SK-N-SH (cell line): ENCODE measurements around the gene CLASP1. TPM values are rescaled to one million over a fixed set of nuclear protein-coding genes. Genes with fewer than 3 reads are reported as not detected.
A peak's percentile ranks its signal among the peaks of the same experiment; 100 is the strongest.

ENCODE experiments used
- CTCF ChIA-PET: fragments of 300-600, 350-600 bp; formaldehyde crosslinking; extraction: SDS; loops from one replicate; lab custom pipeline; 2021; lab: Yijun Ruan, JAX
- POLR2A ChIA-PET: fragments of 350-600 bp; sonication (Branson Sonifier 250); formaldehyde crosslinking; extraction: SDS; loops from one replicate; lab custom pipeline; 2020; ENCODE audit warnings: antibody characterized with exemption, inconsistent platforms; lab: Yijun Ruan, JAX
- DNase-seq: peaks from one replicate; pipeline ENCODE4 v3.0.0; 2012
- H2AFZ ChIP-seq: fragments of 200-600 bp; sonication (generic); 2 replicates; pipeline ENCODE4 v1.8.1; 2016; ENCODE audit warnings: antibody characterized with exemption, mild to moderate bottlenecking, low read depth
- H3F3A ChIP-seq: fragments of 200-600 bp; sonication (generic); replicated peaks from 2 replicates; pipeline ENCODE3; 2016; ENCODE audit warnings: antibody characterized with exemption, mild to moderate bottlenecking; ENCODE audit not compliant: insufficient read depth
- H3K27ac ChIP-seq, 2 experiments: fragments of 200-500 bp in 1 of 2; fragments of 200-600 bp in 1 of 2; sonication (Bioruptor generic) in 1 of 2; sonication (generic), shearing (Covaris generic) in 1 of 2; 2 replicates each; pipeline versions ENCODE4 v1.5.1 to v1.6.1; 2014 to 2016; ENCODE audit warnings: low read depth in 2 of 2, inconsistent platforms in 1 of 2, low read length in 1 of 2, mild to moderate bottlenecking in 1 of 2, mixed read lengths in 1 of 2
- H3K27me3 ChIP-seq: fragments of 200-600 bp; sonication (generic), shearing (Covaris generic); 2 replicates; pipeline ENCODE4 v1.6.1; 2016; ENCODE audit warnings: mixed run types; ENCODE audit not compliant: insufficient read depth
- H3K36me3 ChIP-seq, 2 experiments: fragments of 200-500 bp in 1 of 2; fragments of 200-600 bp in 1 of 2; sonication (Bioruptor generic) in 1 of 2; sonication (generic) in 1 of 2; replicated peaks in 1 of 2; 2 replicates each; pipeline versions ENCODE3 to v1.5.1; 2014 to 2016; ENCODE audit warnings: low read length in 1 of 2, mild to moderate bottlenecking in 1 of 2; ENCODE audit not compliant: insufficient read depth in 2 of 2, control insufficient read depth in 1 of 2
- H3K4me1 ChIP-seq, 2 experiments: fragments of 200-500 bp in 1 of 2; fragments of 200-600 bp in 1 of 2; sonication (Bioruptor generic) in 1 of 2; sonication (generic), shearing (Covaris generic) in 1 of 2; 2 replicates each; pipeline versions ENCODE4 v1.5.1 to v1.6.1; 2014 to 2016; ENCODE audit warnings: low read depth in 1 of 2, low read length in 1 of 2, mixed run types in 1 of 2; ENCODE audit not compliant: insufficient read depth in 2 of 2, control insufficient read depth in 1 of 2
- H3K4me2 ChIP-seq: fragments of 200-600 bp; sonication (generic), shearing (Covaris generic); 2 replicates; pipeline ENCODE4 v1.6.1; 2017; ENCODE audit warnings: mixed run types
- H3K4me3 ChIP-seq, 2 experiments: fragments of 200-500 bp in 1 of 2; fragments of 200-600 bp in 1 of 2; sonication (Bioruptor generic) in 1 of 2; sonication (generic), shearing (Covaris generic) in 1 of 2; 2 replicates each; pipeline versions ENCODE4 v1.5.1 to v1.8.1; 2014 to 2016; ENCODE audit warnings: low read depth in 2 of 2, inconsistent platforms in 1 of 2, low read length in 1 of 2, mild to moderate bottlenecking in 1 of 2, mixed read lengths in 1 of 2, moderate library complexity in 1 of 2
- H3K79me2 ChIP-seq: fragments of 200-600 bp; sonication (generic); 2 replicates; pipeline ENCODE4 v1.8.1; 2017; ENCODE audit warnings: mild to moderate bottlenecking; ENCODE audit not compliant: insufficient read depth
- H3K9ac ChIP-seq: fragments of 200-600 bp; sonication (generic); 2 replicates; pipeline ENCODE4 v1.6.1; 2017; ENCODE audit warnings: mixed run types
- H3K9me2 ChIP-seq: fragments of 200-600 bp; sonication (generic); 2 replicates; pipeline ENCODE4 v1.6.1; 2017; ENCODE audit warnings: mixed run types
- H3K9me3 ChIP-seq: fragments of 200-600 bp; sonication (generic); 2 replicates; pipeline ENCODE4 v1.6.1; 2017; ENCODE audit warnings: mixed run types, mild to moderate bottlenecking, moderate library complexity
- H4K20me1 ChIP-seq: fragments of 200-600 bp; sonication (generic); 2 replicates; pipeline ENCODE4 v1.6.1; 2017; ENCODE audit warnings: mild to moderate bottlenecking, mixed run types; ENCODE audit not compliant: insufficient read depth
- ELF1 ChIP-seq: IDR thresholded peaks from 2 replicates; pipeline ENCODE4 v1.4.0; 2012
- EZH2phosphoT487 ChIP-seq: fragments of 200-600 bp; sonication (generic); IDR thresholded peaks from 2 replicates; pipeline ENCODE4 v1.6.1; 2017; ENCODE audit warnings: low read depth, mixed run types, mild to moderate bottlenecking, antibody characterized with exemption, moderate library complexity, borderline replicate concordance
- FOSL2 ChIP-seq: IDR thresholded peaks from 2 replicates; pipeline ENCODE4 v1.4.0; 2012; ENCODE audit warnings: low read depth, mild to moderate bottlenecking, moderate library complexity, borderline replicate concordance
- GABPA ChIP-seq: IDR thresholded peaks from 2 replicates; pipeline ENCODE4 v1.4.0; 2012; ENCODE audit warnings: low read depth, mild to moderate bottlenecking
- GATA2 ChIP-seq: sonication (generic); formaldehyde crosslinking; IDR thresholded peaks from 2 replicates; pipeline ENCODE4 v1.5.0; 2020; ENCODE audit warnings: mild to moderate bottlenecking, missing genetic modification reagents
- JUND ChIP-seq: IDR thresholded peaks from 2 replicates; pipeline ENCODE4 v1.4.0; 2012
- MXI1 ChIP-seq: IDR thresholded peaks from 2 replicates; pipeline ENCODE4 v1.6.1; 2012; ENCODE audit warnings: mild to moderate bottlenecking, low read depth, low read length, improper control_type of control experiment
- NFIC ChIP-seq: IDR thresholded peaks from 2 replicates; pipeline ENCODE4 v1.4.0; 2012; ENCODE audit warnings: borderline replicate concordance
- POLR2AphosphoS5 ChIP-seq: IDR thresholded peaks from 2 replicates; pipeline ENCODE4 v1.6.1; 2012; ENCODE audit warnings: low read depth, low read length
- RAD21 ChIP-seq: IDR thresholded peaks from 2 replicates; pipeline ENCODE4 v1.6.1; 2012; ENCODE audit warnings: mild to moderate bottlenecking, low read length
- RXRA ChIP-seq: IDR thresholded peaks from 2 replicates; pipeline ENCODE4 v1.4.0; 2012; ENCODE audit warnings: low read depth, mild to moderate bottlenecking, borderline replicate concordance
- SIN3A ChIP-seq: IDR thresholded peaks from 2 replicates; pipeline ENCODE4 v1.6.1; 2012; ENCODE audit warnings: low read depth, mild to moderate bottlenecking, low read length, moderate library complexity, borderline replicate concordance
- TCF12 ChIP-seq: IDR thresholded peaks from 2 replicates; pipeline ENCODE4 v1.4.0; 2012
- USF1 ChIP-seq: IDR thresholded peaks from 2 replicates; pipeline ENCODE4 v1.4.0; 2012; ENCODE audit warnings: low read depth, borderline replicate concordance
- YY1 ChIP-seq: IDR thresholded peaks from 2 replicates; pipeline ENCODE4 v1.4.0; 2012; ENCODE audit warnings: low read depth, mild to moderate bottlenecking
- WGBS: methylation state at CpG from one replicate; pipeline ENCODE4 v1.1.6; 2017; ENCODE audit warnings: low lambda C conversion rate; 5-methylcytosine and 5-hydroxymethylcytosine counted together
- polyA plus RNA-seq, 3 experiments: library from polyadenylated mRNA; depleted of rRNA; stranded (reverse); fragments of >200 nt; gene quantifications; 2 replicates each; pipeline ENCODE4 v1.2.3, GENCODE V29; 2012
- TF ChIP-seq, protein P1 (sequence below): fragments of 150-350 bp; IDR thresholded peaks from 2 replicates; pipeline ENCODE4 v1.6.1; 2016; ENCODE audit warnings: mild to moderate bottlenecking, low read depth, low read length
- TF ChIP-seq, protein P2 (sequence below): fragments of 150-350 bp; IDR thresholded peaks from 2 replicates; pipeline ENCODE4 v1.6.1; 2017; ENCODE audit warnings: antibody characterized with exemption, low read length, low read depth, borderline replicate concordance

Gene CLASP1
- polyA plus RNA-seq, 1 of the 3 experiments (the other 2 are of a cell fraction) = 4.9 TPM

DNA sequence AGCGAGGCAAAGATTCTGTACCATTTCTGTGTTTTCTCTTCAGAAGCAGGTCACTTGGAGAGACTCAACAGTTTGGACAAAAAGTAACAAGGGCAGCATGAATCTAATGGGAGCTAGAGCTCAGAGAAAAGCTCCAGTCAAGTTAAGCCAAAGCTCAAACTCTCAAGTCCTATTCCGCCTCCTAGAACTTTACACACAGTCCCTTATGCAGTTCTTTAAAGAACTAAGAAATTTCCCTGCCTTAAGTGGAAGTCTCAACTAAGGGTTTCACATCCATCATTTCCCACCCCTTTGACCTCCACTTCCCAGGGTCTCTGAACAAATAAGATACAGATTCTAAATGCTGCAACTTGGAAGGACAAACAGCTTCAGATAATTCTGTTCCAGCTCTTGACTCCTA, 239.9 kb downstream of the CLASP1 start:
- POLR2A ChIA-PET = no interaction called here
- no peak for TF ChIP-seq POLR2AphosphoS5
- TF ChIP-seq RAD21 = no peak
- no peak for TF ChIP-seq RXRA
- TF ChIP-seq, protein P1, sequence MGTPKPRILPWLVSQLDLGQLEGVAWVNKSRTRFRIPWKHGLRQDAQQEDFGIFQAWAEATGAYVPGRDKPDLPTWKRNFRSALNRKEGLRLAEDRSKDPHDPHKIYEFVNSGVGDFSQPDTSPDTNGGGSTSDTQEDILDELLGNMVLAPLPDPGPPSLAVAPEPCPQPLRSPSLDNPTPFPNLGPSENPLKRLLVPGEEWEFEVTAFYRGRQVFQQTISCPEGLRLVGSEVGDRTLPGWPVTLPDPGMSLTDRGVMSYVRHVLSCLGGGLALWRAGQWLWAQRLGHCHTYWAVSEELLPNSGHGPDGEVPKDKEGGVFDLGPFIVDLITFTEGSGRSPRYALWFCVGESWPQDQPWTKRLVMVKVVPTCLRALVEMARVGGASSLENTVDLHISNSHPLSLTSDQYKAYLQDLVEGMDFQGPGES = no peak
- TF ChIP-seq GABPA = no peak
- no peak for TF ChIP-seq SIN3A
- no peak for TF ChIP-seq ELF1
- no peak for TF ChIP-seq FOSL2
- no peak for TF ChIP-seq NFIC
- no peak for TF ChIP-seq MXI1
- TF ChIP-seq, protein P2, sequence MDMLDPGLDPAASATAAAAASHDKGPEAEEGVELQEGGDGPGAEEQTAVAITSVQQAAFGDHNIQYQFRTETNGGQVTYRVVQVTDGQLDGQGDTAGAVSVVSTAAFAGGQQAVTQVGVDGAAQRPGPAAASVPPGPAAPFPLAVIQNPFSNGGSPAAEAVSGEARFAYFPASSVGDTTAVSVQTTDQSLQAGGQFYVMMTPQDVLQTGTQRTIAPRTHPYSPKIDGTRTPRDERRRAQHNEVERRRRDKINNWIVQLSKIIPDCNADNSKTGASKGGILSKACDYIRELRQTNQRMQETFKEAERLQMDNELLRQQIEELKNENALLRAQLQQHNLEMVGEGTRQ = no peak
- TF ChIP-seq TCF12 = no peak
- no peak for TF ChIP-seq USF1
- TF ChIP-seq JUND = no peak
- no peak for TF ChIP-seq YY1
- no peak for TF ChIP-seq GATA2 (CRISPR knock-in tag)
- no peak overlapping the region for H3K4me3 ChIP-seq
- H3K36me3 ChIP-seq = peaks cover 30 to 58% of the 10 kb centered on the region in 2 experiments
- H3K4me2 ChIP-seq = no peak overlapping the region
- no peaks in the 10 kb centered on the region for H3K9me3 ChIP-seq
- CTCF ChIA-PET = interaction anchor here (0.9 to 1.7 kb wide), 2 partner anchors 121 to 332 kb away, joined by 3 to 6 read pairs; partner anchors contain the start of gene RNU4ATAC
- no peaks in the 10 kb centered on the region for H3K27me3 ChIP-seq
- WGBS = 92% methylated on average over 2 of the region's 2 CpGs
- no peak overlapping the region for H3K9ac ChIP-seq
- H3K27ac ChIP-seq = no peak overlapping the region
- no peak for DNase-seq
- H3K4me1 ChIP-seq = peaks cover 0 to 5% of the 10 kb centered on the region in 2 experiments; a peak in 2 of 4 replicates
- no peaks in the 10 kb centered on the region for H3F3A ChIP-seq
- H4K20me1 ChIP-seq = no peaks in the 10 kb centered on the region
- H3K79me2 ChIP-seq = no peaks in the 10 kb centered on the region
- H2AFZ ChIP-seq = no peak overlapping the region
- H3K9me2 ChIP-seq = no peaks in the 10 kb centered on the region

DNA sequence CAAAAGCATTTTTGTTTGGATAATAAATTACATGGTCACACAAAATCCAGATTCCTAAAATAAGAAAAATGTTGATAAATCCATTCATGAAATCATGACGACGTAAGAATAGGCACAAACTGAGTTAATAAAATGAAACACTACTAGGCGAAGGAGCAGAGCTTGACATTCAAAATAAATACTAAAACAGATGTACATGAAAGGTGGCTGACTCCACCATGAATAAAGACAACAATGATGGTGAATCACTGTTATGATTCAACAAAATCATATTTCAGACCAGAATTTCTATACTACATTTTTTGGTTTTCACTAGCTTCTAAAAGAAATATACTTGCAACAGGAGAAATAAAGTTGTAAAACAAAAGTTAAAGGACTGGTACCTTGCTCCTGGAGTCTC, 240.6 kb downstream of the CLASP1 start:
- Histone ChIP-seq H3K4me2 (no peak overlapping the region), H3K9ac (no peak overlapping the region), H3K36me3 (peaks cover 30 to 57% of the 10 kb centered on the region in 2 experiments), H3K27me3 (no peaks in the 10 kb centered on the region), H4K20me1 (no peaks in the 10 kb centered on the region), H3K79me2 (no peaks in the 10 kb centered on the region), H3K4me3 (no peak overlapping the region), H3K9me2 (no peaks in the 10 kb centered on the region), H3K9me3 (no peaks in the 10 kb centered on the region), H3F3A (no peaks in the 10 kb centered on the region), H3K27ac (0 out of 4 replicates have a peak overlapping the region, but pooled peaks of 1 of the 2 experiments have one; percentile 11), H3K4me1 (peaks cover 0 to 5% of the 10 kb centered on the region in 2 experiments; a peak in 2 of 4 replicates), H2AFZ (no peak overlapping the region)
- no peak for DNase-seq
- TF ChIP-seq EZH2phosphoT487 (no peak), FOSL2 (peak; percentile 50; the same call in 1 of the 2 replicates), TCF12 (peak; percentile 20; the same call in 1 of the 2 replicates), JUND (peak; percentile 6; the same call in 1 of the 2 replicates)
- TF ChIP-seq, protein P2 = no peak
- WGBS = 91% methylated on average over 3 of the region's 3 CpGs
- POLR2A ChIA-PET = no interaction called here
- CTCF ChIA-PET = interaction anchor here (0.9 to 1.7 kb wide), 3 partner anchors 18 to 331 kb away, joined by 3 to 6 read pairs (median 3); partner anchors contain the start of gene RNU4ATAC
